Stimulated activated CD8-positive, alpha-beta memory T cell treated with anti-CD3 and anti-CD28 coated beads, Interleukin-12 subunit alpha, Interleukin-12 subunit beta, amount 100 ng/mL, for 4 hours (primary cell): ENCODE measurements around the gene IGBP1.
"Not testable (repeated sequence)": the region's sequence is repeated elsewhere in the genome, so short reads cannot be mapped to it uniquely, and the experiment has no call there.

Experiments
- DNase-seq: peaks from one replicate; pipeline ENCODE4 v3.0.0-alpha.2; 2020; ENCODE audit warnings: low read depth

Gene IGBP1

DNA sequence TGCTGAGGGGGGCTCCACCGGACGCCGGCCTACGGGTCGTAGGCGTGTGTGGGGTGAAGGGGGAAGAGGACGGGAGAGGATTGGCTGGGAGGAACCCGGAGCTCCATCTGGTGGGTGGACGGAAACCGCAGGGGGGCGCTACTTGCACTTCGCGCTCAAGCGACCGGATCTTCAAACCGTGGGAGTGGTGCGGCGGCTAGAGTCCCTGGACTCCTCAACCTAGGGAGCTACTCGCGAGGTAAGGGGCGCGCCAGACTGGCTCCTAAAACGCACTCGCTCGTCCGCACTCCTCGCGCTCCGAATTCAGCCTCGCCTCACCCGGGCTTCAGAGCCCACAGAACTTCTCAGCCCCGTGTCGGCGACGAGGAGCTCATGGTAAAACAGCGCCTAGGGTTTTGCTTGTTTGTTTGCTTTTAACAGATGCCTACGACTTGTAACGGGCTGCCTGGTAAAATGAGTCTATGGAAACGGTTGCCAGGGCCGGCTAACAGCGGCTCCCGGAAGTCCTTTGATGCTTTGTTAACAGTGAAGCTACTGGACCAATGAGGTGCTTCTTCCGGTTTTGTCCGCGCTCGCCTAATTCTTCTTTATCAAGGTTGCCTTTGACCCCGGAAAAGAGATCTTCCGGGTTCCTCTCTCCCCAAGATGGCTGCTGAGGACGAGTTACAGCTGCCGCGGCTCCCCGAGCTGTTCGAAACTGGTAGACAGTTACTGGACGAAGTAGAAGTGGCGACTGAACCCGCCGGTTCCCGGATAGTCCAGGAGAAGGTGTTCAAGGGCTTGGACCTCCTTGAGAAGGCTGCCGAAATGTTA, at the start of gene IGBP1:
Gene IGBP1, plus strand, starts transcription at position 145 of the 813 bp plus-strand sequence. Its CDS starts 501 bp downstream, at position 646.
- DNase-seq, result peak; percentile 51

- no peak for DNase-seq
Measured at GRCh38 chrX:70084592-70085240, 48.5 kb upstream of the IGBP1 start.

- DNase-seq, result no peak
Measured at GRCh38 chrX:70087857-70088630, 45.2 kb upstream of the IGBP1 start.

DNA sequence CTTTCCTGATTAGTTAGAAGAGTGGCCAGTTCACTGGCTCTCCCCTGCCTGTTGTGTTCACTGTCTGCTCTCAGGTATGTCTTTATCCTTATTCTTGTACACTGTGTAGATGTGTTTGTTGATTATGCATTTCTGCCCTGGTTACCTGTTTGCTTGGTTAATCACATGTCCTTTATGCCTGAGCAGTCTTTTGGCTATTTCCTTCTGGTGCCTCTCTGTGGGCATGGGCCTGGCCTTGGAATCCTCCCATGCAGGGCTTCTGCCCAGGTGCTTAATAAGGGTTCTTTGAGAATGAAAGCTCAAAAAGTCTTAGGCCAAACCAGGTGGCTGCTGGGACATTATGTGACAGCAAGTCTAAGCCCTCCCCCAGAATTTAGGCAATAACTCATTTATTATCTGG, 44.5 kb upstream of the IGBP1 start:
- no peak for DNase-seq

DNA sequence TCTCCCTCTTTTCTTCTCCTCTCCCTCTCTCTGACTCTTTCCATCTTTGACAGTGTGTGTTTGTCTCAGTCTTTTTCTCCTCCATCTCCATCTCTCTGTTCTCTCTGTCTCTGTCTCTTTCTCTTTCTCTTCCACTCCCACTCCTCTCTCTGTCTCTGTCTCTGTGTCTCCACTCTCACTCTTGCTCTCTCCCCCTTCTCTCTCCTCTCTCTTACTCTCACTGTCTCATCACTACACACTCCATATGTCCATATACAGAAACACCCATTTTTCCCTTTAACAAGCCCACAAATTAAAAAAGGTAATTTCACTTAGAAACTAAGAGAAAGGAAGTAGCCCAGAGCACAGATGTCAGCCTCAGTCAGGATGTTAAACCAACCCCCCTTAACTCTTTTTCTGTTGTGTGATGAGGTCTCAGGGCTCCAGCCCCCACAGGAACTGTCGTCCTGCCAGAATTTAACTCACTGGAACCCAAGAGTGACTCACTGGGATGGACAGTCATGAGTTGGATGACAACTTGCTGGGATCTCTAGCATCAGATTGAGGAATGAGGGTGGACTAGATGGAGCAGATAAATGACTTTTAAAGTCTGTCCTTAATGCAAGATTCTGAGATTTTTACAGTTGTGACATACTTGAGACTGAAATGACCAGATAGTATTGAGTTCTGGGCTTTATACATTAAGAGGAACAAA, 43.5 kb upstream of the IGBP1 start:
- DNase-seq, result no peak

DNA sequence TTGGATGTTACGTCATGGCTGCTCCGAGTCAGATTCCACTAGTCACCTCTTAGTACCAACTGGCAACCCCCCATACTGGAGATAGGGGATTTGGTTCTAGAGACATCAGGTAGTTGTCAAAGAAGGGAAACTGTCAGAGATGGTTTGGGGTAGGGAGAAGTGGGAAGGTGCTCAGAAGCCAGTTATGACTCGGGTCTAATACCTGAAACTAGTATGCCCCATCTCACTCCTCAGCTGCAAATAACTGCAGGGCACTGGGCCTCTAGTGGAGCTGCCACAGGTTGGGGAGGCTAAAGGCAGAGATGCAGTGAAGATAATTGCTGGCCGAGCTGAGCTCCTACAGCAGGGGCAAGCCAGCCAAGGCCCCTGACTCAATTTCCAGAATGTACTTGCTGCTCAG, 41.0 kb upstream of the IGBP1 start:
- DNase-seq, result no peak

GRCh38 chrX:70096052-70096451, 37.2 kb upstream of the IGBP1 start:
- DNase-seq, result no peak

- no peak for DNase-seq
Measured at GRCh38 chrX:70105229-70105628, 28.0 kb upstream of the IGBP1 start.

GRCh38 chrX:70111436-70112026, 21.7 kb upstream of the IGBP1 start:
- DNase-seq, result not testable (repeated sequence)

- no peak for DNase-seq
Measured at GRCh38 chrX:70117738-70118137, 15.5 kb upstream of the IGBP1 start.

- not testable (repeated sequence) for DNase-seq
Measured at GRCh38 chrX:70123014-70123413, 10.2 kb upstream of the IGBP1 start.

DNA sequence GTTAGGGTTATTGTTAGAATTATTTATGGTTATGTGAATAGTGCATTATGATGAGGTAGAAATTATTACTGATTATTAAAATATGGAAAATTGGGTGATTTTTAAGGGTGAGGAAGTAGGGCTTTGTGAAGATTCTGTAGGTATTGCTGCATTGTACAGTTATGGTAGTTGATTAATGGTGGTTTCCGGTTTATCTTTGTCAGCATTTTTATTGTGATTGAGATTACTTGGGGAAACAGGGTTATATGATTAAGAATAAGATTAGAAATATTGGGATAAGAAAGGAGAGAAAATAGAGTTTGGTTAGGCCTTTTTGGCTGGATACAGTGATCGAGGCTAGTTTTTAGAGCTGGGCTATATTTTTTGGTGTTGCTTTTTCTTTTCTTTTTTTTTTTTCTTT, 8.6 kb upstream of the IGBP1 start:
- no peak for DNase-seq

DNA sequence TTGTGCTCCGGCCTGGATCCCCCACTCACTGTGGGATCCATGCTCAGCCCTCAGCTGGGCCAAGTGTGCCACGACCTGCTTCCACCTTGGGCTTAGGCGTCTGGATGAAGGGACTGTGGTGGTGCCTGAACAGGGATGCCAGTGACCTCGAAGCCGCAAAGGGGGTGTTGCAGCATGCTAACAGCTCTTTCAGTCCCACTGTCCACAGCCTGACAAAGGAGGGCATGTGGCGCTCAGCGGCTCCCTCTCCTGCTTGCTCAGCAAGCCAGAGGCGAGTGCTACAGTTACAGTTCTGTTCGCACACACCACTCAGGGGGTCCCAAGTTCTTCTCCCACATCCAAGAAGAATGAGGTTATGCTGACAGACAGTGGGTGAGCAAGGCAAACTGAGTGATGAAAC, 5.2 kb upstream of the IGBP1 start:
- DNase-seq, result no peak

GRCh38 chrX:70129816-70130215, 3.4 kb upstream of the IGBP1 start:
- DNase-seq, result no peak

DNA sequence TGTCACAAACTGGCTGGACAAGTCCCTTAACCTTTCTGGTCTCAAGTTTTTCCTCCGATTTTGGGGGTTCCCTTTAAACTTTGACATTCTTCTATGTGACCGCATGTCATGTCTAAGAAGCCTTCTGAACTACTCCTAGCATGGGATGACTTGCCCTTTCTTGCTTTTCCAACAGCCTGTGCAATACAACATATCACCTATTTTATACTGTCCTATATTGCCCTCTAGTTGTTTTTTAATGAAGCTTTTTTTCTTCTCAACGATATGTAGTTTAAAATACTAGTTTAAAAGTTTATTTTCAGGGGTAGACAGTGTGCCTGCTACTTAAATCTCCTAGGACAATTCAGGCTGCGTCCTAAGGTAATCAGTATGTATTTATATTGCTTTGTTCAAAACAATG, 1.0 kb upstream of the IGBP1 start:
- DNase-seq, result no peak

DNA sequence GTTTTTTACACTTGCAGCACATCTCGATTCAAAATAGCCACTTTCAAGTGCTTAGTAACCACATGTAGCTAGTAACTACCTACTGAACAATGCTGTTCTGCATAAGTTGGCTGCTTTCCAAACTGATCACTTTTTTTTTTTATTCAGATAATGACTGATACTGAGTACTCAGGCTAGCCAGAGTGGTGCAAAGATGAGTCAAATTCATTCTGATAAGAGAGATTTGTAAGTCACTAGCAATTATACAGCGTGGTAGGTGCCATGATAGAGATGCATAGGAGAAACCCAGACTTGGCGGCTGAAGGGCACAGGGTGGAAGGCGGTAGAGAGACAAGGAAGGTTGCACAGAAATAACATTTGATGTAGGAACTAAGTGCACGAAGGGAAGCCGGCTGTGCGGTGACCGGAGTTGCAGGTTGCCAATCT, 357 bp upstream of the IGBP1 start:
- no peak for DNase-seq

GRCh38 chrX:70134116-70134477, 850 bp downstream of the IGBP1 start:
- DNase-seq, result no peak

DNA sequence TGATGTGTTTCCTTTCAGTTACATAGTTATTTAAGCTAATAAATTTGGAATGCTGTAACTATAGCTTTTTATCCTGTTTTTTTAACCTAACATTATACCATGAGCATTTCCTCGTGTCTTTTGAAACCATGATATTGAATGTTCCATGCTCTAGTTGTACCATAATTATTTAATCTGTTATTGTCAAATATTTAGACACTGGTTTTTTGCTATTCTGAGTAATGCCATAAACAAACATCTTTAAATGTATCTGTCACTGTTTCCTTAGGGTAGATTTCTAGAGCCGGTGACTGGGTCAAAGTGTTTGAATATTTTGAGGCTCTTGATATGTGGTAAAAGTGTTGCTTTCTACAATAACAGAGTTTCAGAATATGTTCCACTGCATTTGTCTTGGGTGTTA, 5.4 kb downstream of the IGBP1 start:
- DNase-seq, result no peak

- DNase-seq, result no peak
Measured at GRCh38 chrX:70139736-70140135, 6.5 kb downstream of the IGBP1 start.

DNA sequence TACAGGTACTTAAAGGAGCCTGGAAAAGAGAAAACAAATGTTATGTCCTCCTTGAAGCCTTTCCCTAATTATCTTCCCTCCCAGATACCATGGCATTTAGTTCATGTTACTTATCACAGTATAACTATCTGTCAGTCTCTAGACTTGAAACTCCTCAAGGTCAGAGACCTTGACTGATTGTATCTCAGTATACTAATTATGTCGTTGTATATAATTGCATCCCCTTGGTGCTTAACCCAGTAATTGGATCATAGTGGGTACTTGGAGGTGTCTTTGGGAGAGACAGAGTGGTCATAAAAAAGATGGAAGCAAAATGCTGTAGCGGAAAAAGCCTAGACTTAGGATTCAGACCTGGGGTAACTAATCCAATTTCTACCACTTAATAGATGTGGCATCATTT, 8.1 kb downstream of the IGBP1 start:
- no peak for DNase-seq

DNA sequence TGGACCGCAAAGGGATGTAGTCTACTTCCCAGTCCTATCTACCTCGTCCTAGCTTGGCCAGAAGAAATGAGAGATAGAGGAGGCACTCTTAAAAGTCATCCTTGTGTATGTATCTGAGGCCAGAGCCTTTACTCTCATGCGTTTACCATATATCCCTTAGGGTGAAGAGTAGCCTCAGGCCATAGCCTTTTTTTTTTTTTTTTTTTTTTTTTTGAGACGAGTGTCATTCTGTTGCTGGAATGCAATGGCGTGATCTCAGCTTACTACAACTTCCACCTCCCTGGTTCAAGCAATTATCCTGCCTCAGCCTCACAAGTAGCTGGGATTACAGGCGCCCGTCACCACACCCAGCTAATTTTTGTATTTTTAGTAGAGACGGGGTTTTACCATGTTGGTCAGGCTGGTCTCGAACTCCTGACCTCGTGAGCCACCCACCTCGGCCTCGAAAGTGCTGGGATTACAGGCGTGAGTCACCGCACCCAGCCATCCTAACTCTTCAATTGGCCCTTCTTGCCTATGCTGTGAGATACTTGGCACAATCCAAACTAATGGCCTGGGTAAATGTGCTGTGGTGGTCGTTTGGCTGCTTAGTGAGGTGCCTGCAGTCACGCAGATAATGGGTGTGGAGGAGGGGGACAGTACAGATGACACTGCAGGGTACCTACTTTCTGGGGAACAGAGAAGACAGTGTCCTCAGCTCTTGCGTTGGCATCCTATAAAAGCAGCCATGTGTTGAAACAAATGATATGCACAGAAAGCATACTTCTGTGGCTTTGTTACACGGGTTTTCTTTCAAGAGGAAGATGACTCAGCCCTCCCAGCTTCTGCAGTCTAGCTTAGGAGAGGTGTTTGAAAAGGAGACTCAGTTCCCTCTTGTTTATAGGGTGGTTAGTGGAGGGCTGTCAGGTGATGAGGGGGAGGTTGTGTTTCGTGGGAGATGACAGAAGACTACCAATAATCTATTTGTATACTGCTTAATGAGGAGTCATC, 33.6 kb downstream of the IGBP1 start:
- no peak for DNase-seq
